HFFc6 (cell line): ENCODE measurements around the gene FRMD3. TPM values are rescaled to one million over a fixed set of nuclear protein-coding genes. Genes with fewer than 3 reads are reported as not detected.

Experiments used
- DNase-seq: peaks from one replicate; pipeline ENCODE4 v3.0.0-alpha.2; 2018
- H3K27ac Mint-ChIP-seq: 2 replicates; pipeline ENCODE4 v1.8.0; 2020; ENCODE audit warnings: mild to moderate bottlenecking, mixed read lengths
- H3K27me3 Mint-ChIP-seq: 2 replicates; pipeline ENCODE4 v1.8.0; 2021; ENCODE audit warnings: mild to moderate bottlenecking, moderate library complexity, mixed read lengths; ENCODE audit not compliant: insufficient read depth
- H3K36me3 Mint-ChIP-seq: 2 replicates; pipeline ENCODE4 v1.8.0; 2021; ENCODE audit warnings: low read depth, mixed read lengths
- H3K4me1 Mint-ChIP-seq: 2 replicates; pipeline ENCODE4 v1.8.0; 2020; ENCODE audit warnings: low read depth, mixed read lengths
- H3K4me3 Mint-ChIP-seq: 2 replicates; pipeline ENCODE4 v1.8.0; 2020; ENCODE audit warnings: mild to moderate bottlenecking, moderate library complexity, mixed read lengths
- H3K9me3 Mint-ChIP-seq: 2 replicates; pipeline ENCODE4 v1.8.0; 2020; ENCODE audit warnings: mild to moderate bottlenecking, mixed read lengths
- total RNA-seq, 6 experiments: library from RNA; stranded (reverse); fragmentation: NEBNext Ultra II Directional; extraction: Animal tissue kit (Norgen Biotek cat#: 25700); gene quantifications; 2 replicates in 1 of 6; 3 replicates in 5 of 6; pipeline ENCODE4 v1.2.3, GENCODE V29; 2021
- TF ChIP-seq, protein P1 (sequence below): fragments of 200-600 bp; sonication (generic); IDR thresholded peaks from 2 replicates; pipeline ENCODE4 v1.5.0; 2021; ENCODE audit warnings: antibody characterized with exemption, mild to moderate bottlenecking

FRMD3 gene
- total RNA-seq, 6 experiments from 2014 or later = 4.0 to 14.9 (median 12.7) TPM

DNA sequence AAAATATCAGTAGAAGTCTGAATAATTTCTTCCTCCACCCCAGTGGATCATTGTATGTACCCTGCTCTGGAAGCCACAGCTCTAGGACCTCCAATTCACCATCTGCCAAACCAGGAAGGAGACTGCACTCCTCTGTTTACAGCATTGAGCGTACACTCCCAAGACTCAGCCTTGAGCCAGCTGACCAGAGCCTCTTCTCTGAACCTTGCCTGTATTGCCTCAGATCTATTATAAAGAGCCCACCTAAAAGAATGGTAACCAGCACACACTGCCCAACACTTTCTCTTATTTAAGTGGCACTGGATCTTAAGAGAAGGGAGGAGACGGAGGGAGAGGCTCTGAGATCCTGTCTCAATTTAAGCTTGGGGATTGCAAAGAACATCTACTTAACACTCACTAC is 257.4 kb downstream of the FRMD3 start:
- Mint-ChIP-seq H3K27ac (peak overlapping the region; percentile 88; the same call in 1 of the 2 replicates), H3K9me3 (no peaks in the 10 kb centered on the region)

DNA sequence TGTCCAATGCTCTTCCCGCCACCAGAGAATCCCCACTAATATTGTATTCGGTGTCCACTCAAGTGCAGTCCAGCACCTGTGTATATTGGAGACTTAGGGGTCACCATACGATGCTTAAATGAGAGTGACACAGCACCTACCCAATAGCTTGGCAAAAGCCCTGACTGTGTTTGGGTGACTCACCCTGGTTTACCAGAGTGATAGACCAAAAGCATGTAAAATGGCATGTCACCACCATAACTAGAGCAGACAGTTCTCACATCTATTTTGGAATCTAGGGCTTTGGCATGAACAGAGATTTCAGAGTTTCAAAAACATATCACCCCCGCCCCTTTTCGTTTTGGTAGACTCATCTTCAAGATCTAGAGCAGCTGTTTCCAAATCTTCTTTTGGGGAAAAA is 257.9 kb downstream of the FRMD3 start:
- Mint-ChIP-seq H3K36me3 (peaks cover 6% of the 10 kb centered on the region; the same call in 1 of the 2 replicates), H3K4me1 (peaks cover 33% of the 10 kb centered on the region), H3K4me3 (no peak overlapping the region), H3K27ac (no peak overlapping the region), H3K27me3 (peaks cover 3% of the 10 kb centered on the region; the same call in 1 of the 2 replicates), H3K9me3 (no peaks in the 10 kb centered on the region)
- TF ChIP-seq, protein P1, sequence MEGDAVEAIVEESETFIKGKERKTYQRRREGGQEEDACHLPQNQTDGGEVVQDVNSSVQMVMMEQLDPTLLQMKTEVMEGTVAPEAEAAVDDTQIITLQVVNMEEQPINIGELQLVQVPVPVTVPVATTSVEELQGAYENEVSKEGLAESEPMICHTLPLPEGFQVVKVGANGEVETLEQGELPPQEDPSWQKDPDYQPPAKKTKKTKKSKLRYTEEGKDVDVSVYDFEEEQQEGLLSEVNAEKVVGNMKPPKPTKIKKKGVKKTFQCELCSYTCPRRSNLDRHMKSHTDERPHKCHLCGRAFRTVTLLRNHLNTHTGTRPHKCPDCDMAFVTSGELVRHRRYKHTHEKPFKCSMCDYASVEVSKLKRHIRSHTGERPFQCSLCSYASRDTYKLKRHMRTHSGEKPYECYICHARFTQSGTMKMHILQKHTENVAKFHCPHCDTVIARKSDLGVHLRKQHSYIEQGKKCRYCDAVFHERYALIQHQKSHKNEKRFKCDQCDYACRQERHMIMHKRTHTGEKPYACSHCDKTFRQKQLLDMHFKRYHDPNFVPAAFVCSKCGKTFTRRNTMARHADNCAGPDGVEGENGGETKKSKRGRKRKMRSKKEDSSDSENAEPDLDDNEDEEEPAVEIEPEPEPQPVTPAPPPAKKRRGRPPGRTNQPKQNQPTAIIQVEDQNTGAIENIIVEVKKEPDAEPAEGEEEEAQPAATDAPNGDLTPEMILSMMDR = no peak
- peak; percentile 52 for DNase-seq

More for the DNA sequence above, 257.4 kb downstream of the FRMD3 start:
- TF ChIP-seq, protein P1 = no peak
- Mint-ChIP-seq H3K36me3 (peaks cover 6% of the 10 kb centered on the region; the same call in 1 of the 2 replicates), H3K4me3 (no peak overlapping the region), H3K4me1 (peaks cover 33% of the 10 kb centered on the region), H3K27me3 (peaks cover 3% of the 10 kb centered on the region; the same call in 1 of the 2 replicates)
- no peak for DNase-seq

DNA sequence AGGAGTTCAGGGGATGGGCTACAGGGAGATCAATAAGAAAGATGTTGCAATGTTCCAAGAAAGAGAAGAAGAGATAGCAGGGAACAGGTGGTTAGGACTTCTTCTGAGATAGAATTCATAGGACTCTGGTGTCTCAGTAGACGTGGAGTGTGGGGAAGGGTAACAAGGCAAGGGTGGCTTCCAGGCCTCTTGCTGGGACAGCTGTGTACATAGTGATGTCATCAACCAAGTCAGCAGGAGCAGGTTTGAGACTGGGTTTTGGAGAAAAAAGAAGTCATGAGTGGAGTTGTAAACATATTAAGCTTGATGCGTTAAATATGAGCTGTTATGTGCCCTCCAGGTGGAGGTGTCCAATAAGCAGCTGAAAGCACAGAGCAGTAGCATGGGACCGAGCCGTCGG is 263.4 kb downstream of the FRMD3 start:
- TF ChIP-seq, protein P1 = no peak
- peaks cover 6% of the 10 kb centered on the region for H3K27me3 Mint-ChIP-seq
- peaks cover 8% of the 10 kb centered on the region for H3K4me1 Mint-ChIP-seq
- H3K27ac Mint-ChIP-seq = no peak overlapping the region
- peaks cover 5% of the 10 kb centered on the region; the same call in 1 of the 2 replicates for H3K36me3 Mint-ChIP-seq
- no peak overlapping the region for H3K4me3 Mint-ChIP-seq
- DNase-seq = no peak
- no peaks in the 10 kb centered on the region for H3K9me3 Mint-ChIP-seq

DNA sequence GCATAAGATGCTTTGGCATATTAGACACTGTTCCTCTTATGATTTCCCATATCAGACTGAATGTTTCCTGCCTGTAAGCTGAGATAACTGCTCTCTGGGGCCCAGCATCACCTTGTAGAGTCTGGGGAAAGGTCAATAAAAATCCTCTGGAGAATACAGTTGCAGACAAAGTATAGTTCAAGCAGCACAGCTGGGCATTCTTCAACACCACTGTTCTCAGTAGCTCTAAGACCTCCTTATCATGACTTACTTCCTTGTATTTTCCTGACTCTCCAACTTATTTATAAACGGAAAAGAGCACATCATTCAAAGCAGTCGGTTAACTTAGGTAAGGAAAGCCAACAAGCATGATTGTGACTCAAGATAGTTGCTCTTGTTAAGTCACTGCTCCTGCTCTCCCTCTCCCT is 266.5 kb downstream of the FRMD3 start:
- TF ChIP-seq, protein P1 = no peak
- no peak overlapping the region for H3K4me3 Mint-ChIP-seq
- no peaks in the 10 kb centered on the region for H3K36me3 Mint-ChIP-seq
- H3K27ac Mint-ChIP-seq = no peak overlapping the region
- H3K4me1 Mint-ChIP-seq = peaks cover 23% of the 10 kb centered on the region
- no peak for DNase-seq
- H3K9me3 Mint-ChIP-seq = no peaks in the 10 kb centered on the region
- peaks cover 2% of the 10 kb centered on the region for H3K27me3 Mint-ChIP-seq

DNA sequence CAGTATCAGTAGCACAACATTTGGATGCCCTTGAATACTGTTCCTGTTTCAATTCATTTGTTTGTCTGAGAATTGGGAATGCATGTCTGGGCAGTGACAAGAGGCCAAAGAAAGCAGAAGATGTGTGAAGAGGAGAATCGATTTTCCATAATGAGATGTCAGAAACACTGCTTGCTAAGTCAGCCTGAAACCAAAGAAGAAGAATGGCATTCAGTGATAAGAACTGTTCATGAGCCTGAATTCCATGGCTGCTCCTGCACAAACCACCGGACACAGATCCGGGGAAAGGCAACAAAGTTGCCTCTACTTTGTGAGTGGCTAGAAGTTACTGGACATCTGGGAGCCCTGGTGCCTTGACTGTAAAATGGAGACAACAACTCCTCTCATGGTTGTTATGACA is 268.1 kb downstream of the FRMD3 start:
- TF ChIP-seq, protein P1 = no peak
- Mint-ChIP-seq H3K9me3 (no peaks in the 10 kb centered on the region), H3K4me3 (no peak overlapping the region), H3K27me3 (peaks cover 2% of the 10 kb centered on the region), H3K27ac (no peak overlapping the region), H3K4me1 (peaks cover 28% of the 10 kb centered on the region), H3K36me3 (no peaks in the 10 kb centered on the region)
- no peak for DNase-seq

DNA sequence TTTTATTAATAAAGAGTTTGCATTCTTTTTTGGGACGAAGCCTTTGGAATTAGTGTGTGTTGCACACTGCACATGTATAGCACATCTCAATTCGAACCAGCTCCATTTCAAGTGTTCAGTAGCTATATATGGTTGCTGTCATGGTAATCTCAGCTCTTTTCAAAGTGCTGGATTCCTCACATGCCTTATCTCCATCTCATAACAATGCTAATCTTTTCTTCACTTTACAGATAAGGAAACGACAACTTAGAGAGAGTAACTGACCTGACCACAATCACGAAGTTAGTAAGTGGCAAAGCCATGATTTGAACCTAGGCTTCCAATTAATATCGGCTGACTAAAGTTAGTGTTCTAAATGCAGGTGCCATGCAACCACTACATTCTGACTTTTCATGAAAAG is 270.5 kb downstream of the FRMD3 start:
- Mint-ChIP-seq H3K27me3 (peaks cover 2% of the 10 kb centered on the region), H3K4me3 (no peak overlapping the region), H3K36me3 (no peaks in the 10 kb centered on the region), H3K9me3 (no peaks in the 10 kb centered on the region), H3K4me1 (peaks cover 34% of the 10 kb centered on the region), H3K27ac (no peak overlapping the region)
- TF ChIP-seq, protein P1 = no peak
- no peak for DNase-seq
